HG02759 (cell line): ENCODE results near the gene OLAH.
A peak's percentile ranks its signal among the peaks of the same experiment; 100 is the strongest.

Experiments
- ATAC-seq: cut with Tn5 transposase; IDR thresholded peaks from one replicate; pipeline ENCODE4 v1.9.1; 2021; ENCODE audit warnings: mild to moderate bottlenecking, moderate library complexity; ENCODE audit not compliant: unreplicated experiment

The OLAH gene

DNA sequence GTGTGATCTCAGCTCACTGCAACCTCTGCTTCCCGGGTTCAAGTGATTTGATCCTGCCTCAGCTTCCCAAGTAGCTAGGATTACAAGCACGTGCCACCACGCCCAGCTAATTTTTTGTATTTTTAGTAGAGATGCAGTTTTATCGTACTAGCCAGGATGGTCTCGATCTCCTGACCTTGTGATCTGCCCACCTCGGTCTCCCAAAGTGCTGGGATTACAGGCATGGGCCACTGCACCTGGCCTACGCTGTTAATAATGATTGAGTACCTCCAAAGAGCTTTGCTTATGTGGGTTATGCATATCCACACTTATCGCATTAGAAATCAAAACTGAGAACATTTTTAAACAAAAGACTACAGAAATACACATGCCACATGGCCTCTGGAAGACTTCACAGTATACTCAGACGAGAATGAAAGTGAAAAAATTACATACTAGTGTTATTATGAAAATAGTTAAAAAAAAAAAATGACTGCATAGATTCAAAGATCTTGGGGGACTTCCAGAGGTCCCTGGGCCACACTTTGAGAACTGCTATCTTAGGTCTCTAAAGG, 78.8 kb downstream of the OLAH start:
- peak; percentile 81 for ATAC-seq
